WERI-Rb-1 (cell line): ENCODE results near the gene PRAMEF1.

Experiments
- DNase-seq: peaks from one replicate; pipeline ENCODE4 v3.0.0-alpha.2; 2020
- H3K27ac ChIP-seq: fragments of 250-450 bp; sonication (Bioruptor Pico); 2 replicates; pipeline ENCODE4 v1.5.1; 2020; ENCODE audit warnings: mild to moderate bottlenecking, moderate library complexity
- H3K27me3 ChIP-seq: fragments of 250-450 bp; sonication (Bioruptor Pico); 2 replicates; pipeline ENCODE4 v1.5.1; 2021; ENCODE audit warnings: mild to moderate bottlenecking, low read depth, moderate library complexity; ENCODE audit not compliant: insufficient read depth, severe bottlenecking
- H3K36me3 ChIP-seq: fragments of 250-450 bp; sonication (Bioruptor Pico); 2 replicates; pipeline ENCODE4 v1.5.1; 2020; ENCODE audit warnings: mild to moderate bottlenecking, moderate library complexity
- H3K4me3 ChIP-seq: 2 replicates; pipeline ENCODE4 v1.5.1; 2011; ENCODE audit warnings: low read depth, mild to moderate bottlenecking, control low read depth, low read length
- H3K9me3 ChIP-seq: fragments of 250-450 bp; sonication (Bioruptor Pico); 2 replicates; pipeline ENCODE4 v1.5.1; 2021; ENCODE audit warnings: mild to moderate bottlenecking, moderate library complexity; ENCODE audit not compliant: severe bottlenecking
- CTCF ChIP-seq: IDR thresholded peaks from 2 replicates; pipeline ENCODE4 v1.5.1; 2011; ENCODE audit warnings: low read depth, mild to moderate bottlenecking, control low read depth, inconsistent platforms, low read length

The PRAMEF1 gene

GRCh38 chr1:12763479-12763878 lies 27.7 kb upstream of the PRAMEF1 start:
- no peak overlapping the region for H3K4me3 ChIP-seq
- no peak for DNase-seq

GRCh38 chr1:12764016-12764415 lies 27.2 kb upstream of the PRAMEF1 start:
- DNase-seq: no peak
- Histone ChIP-seq H3K36me3 (no peaks in the 10 kb centered on the region), H3K27ac (no peak overlapping the region), H3K27me3 (peaks cover 79% of the 10 kb centered on the region), H3K9me3 (no peaks in the 10 kb centered on the region), H3K4me3 (no peak overlapping the region)
- TF ChIP-seq CTCF: no peak

More at GRCh38 chr1:12763479-12763878, 27.7 kb upstream of the PRAMEF1 start:
- Histone ChIP-seq H3K27ac (no peak overlapping the region), H3K9me3 (no peaks in the 10 kb centered on the region), H3K36me3 (no peaks in the 10 kb centered on the region), H3K27me3 (peaks cover 79% of the 10 kb centered on the region)
- TF ChIP-seq CTCF: no peak

- no peak overlapping the region for H3K27ac ChIP-seq
- H3K9me3 ChIP-seq: no peaks in the 10 kb centered on the region
- no peak overlapping the region for H3K4me3 ChIP-seq
- TF ChIP-seq CTCF: no peak
- no peak for DNase-seq
- no peaks in the 10 kb centered on the region for H3K36me3 ChIP-seq
- peaks cover 84% of the 10 kb centered on the region for H3K27me3 ChIP-seq
Measured at GRCh38 chr1:12769031-12769430, 22.2 kb upstream of the PRAMEF1 start.

- no peaks in the 10 kb centered on the region for H3K36me3 ChIP-seq
- H3K4me3 ChIP-seq: no peak overlapping the region
- H3K27ac ChIP-seq: no peak overlapping the region
- H3K9me3 ChIP-seq: no peaks in the 10 kb centered on the region
- no peak for TF ChIP-seq CTCF
- peaks cover 87% of the 10 kb centered on the region for H3K27me3 ChIP-seq
- no peak for DNase-seq
Measured at GRCh38 chr1:12769976-12770505, 21.2 kb upstream of the PRAMEF1 start.

- H3K36me3 ChIP-seq: no peaks in the 10 kb centered on the region
- H3K4me3 ChIP-seq: no peak overlapping the region
- no peak for DNase-seq
- H3K27me3 ChIP-seq: peaks cover 87% of the 10 kb centered on the region
- H3K27ac ChIP-seq: no peak overlapping the region
- no peaks in the 10 kb centered on the region for H3K9me3 ChIP-seq
- no peak for TF ChIP-seq CTCF
Measured at GRCh38 chr1:12770620-12771019, 20.6 kb upstream of the PRAMEF1 start.

GRCh38 chr1:12771186-12771585 lies 20.0 kb upstream of the PRAMEF1 start:
- peaks cover 88% of the 10 kb centered on the region for H3K27me3 ChIP-seq

More at GRCh38 chr1:12771186-12771585, 20.0 kb upstream of the PRAMEF1 start:
- Histone ChIP-seq H3K36me3 (no peaks in the 10 kb centered on the region), H3K27ac (no peak overlapping the region), H3K9me3 (no peaks in the 10 kb centered on the region), H3K4me3 (no peak overlapping the region)
- no peak for DNase-seq
- no peak for TF ChIP-seq CTCF
